MCF 10A (cell line): ENCODE data around the gene BCAS3. TPM values are rescaled to one million over a fixed set of nuclear protein-coding genes. Genes with fewer than 3 reads are reported as not detected.

Experiments
- BruUV-seq: library from RNA; stranded (reverse); fragments of 400-500 nt; replicated peaks from 2 replicates; lab custom pipeline; 2021; lab: Mats Ljungman, UMichigan
- CTCF ChIA-PET: fragments of 300-600 bp; sonication (Branson Sonifier 250); formaldehyde crosslinking; extraction: SDS; loops from one replicate; lab custom pipeline; 2021; ENCODE audit warnings: antibody characterized with exemption, inconsistent platforms; lab: Yijun Ruan, JAX
- POLR2A ChIA-PET: fragments of 300-600, 350-650 bp; sonication (Branson Sonifier 250); formaldehyde crosslinking; extraction: SDS; loops from one replicate; lab custom pipeline; 2020; ENCODE audit warnings: antibody characterized with exemption, inconsistent platforms; lab: Yijun Ruan, JAX
- DNase-seq: peaks from one replicate; pipeline ENCODE4 v3.0.0-alpha.2; 2018; ENCODE audit not compliant: unreplicated experiment
- H3K27ac Mint-ChIP-seq: one replicate; pipeline ENCODE4 v1.8.0; 2022; ENCODE audit warnings: mild to moderate bottlenecking, low read depth, mixed read lengths; ENCODE audit not compliant: unreplicated experiment
- H3K27me3 Mint-ChIP-seq: one replicate; pipeline ENCODE4 v1.8.0; 2022; ENCODE audit warnings: mixed read lengths; ENCODE audit not compliant: insufficient read depth, unreplicated experiment
- H3K36me3 Mint-ChIP-seq: one replicate; pipeline ENCODE4 v1.8.0; 2022; ENCODE audit warnings: mild to moderate bottlenecking, moderate library complexity, mixed read lengths; ENCODE audit not compliant: insufficient read depth, unreplicated experiment
- H3K4me1 Mint-ChIP-seq: one replicate; pipeline ENCODE4 v1.8.0; 2022; ENCODE audit warnings: mixed read lengths; ENCODE audit not compliant: insufficient read depth, unreplicated experiment
- H3K4me3 Mint-ChIP-seq: one replicate; pipeline ENCODE4 v1.8.0; 2022; ENCODE audit warnings: mild to moderate bottlenecking, moderate library complexity, mixed read lengths; ENCODE audit not compliant: unreplicated experiment
- H3K9me3 Mint-ChIP-seq: one replicate; pipeline ENCODE4 v1.8.0; 2022; ENCODE audit warnings: mixed read lengths; ENCODE audit not compliant: unreplicated experiment
- CTCF ChIP-seq: fragments of 200-600 bp; IDR thresholded peaks from one replicate; pipeline ENCODE4 v1.8.0; 2022; ENCODE audit warnings: antibody characterized with exemption, mild to moderate bottlenecking; ENCODE audit not compliant: unreplicated experiment
- intact Hi-C: fragments of 100-400 bp; cut with micrococcal nuclease; formaldehyde crosslinking; loops from 2 replicates; pipeline ENCODE4 v1.14.1; 2022
- total RNA-seq: library from RNA; stranded (reverse); gene quantifications from 2 replicates; pipeline ENCODE4 v1.2.3, GENCODE V29; 2022

The BCAS3 gene
- total RNA-seq, 1 experiment from 2014 or later, result 14.6 TPM

DNA sequence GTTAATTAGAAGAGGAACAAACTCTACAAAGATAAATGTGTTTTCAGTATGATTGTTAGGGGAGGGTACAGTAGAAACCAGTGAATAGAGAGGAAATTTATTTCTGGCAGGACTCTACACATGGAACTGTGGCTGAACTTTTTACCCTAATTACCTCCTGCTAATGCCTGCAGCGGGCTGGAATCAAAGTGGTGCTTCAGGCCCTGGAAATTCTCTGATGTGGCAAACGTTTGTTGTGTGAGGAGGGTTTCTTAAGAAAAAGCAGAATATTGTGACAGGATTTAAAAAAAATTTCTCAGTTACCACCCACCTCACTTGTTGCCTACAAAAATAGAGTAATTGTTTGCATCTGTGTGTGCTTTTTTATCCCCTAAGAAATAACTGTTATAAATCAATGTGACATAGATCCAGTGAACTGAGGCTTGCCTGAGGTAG, 154.5 kb downstream of the BCAS3 start:
- Mint-ChIP-seq H3K36me3 (no peaks in the 10 kb centered on the region), H3K27ac (no peak overlapping the region), H3K4me1 (no peaks in the 10 kb centered on the region), H3K27me3 (no peaks in the 10 kb centered on the region), H3K4me3 (no peak overlapping the region), H3K9me3 (no peaks in the 10 kb centered on the region)
- no peak for TF ChIP-seq CTCF
- intact Hi-C loops, result no loop called here
- DNase-seq, result no peak
- ChIA-PET CTCF (no interaction called here), POLR2A (no interaction called here)
- no TSS peak for BruUV-seq

- Mint-ChIP-seq H3K4me1 (no peaks in the 10 kb centered on the region), H3K4me3 (no peak overlapping the region), H3K9me3 (no peaks in the 10 kb centered on the region), H3K27me3 (no peaks in the 10 kb centered on the region), H3K36me3 (no peaks in the 10 kb centered on the region), H3K27ac (no peak overlapping the region)
- no peak for DNase-seq
- intact Hi-C loops, result no loop called here
- BruUV-seq, result no TSS peak
- no peak for TF ChIP-seq CTCF
- CTCF ChIA-PET, result interaction anchor here (0.7 kb wide), 1 partner anchor 62 kb away, joined by 3 read pairs; no protein-coding TSS in a partner anchor
- POLR2A ChIA-PET, result no interaction called here
Measured at GRCh38 chr17:60832631-60833030, 155.0 kb downstream of the BCAS3 start.

DNA sequence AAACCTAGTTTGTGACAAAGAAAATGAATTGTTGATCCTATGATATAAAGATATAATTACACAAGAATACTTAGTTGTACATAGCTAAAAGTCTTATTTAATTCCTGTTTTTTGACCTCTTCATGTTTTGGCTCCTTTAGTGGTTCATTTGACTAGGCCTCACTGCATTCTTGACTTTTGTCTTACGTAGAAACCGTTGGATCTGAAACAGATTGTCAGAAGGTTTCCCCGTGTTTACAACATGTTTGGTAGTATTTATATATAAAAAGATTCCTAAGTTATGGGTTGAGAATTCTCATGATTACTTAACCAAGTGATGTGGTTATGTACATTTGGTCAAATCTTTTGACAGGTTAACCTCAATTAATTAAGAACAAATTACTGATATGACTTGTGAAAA, 162.8 kb downstream of the BCAS3 start:
- intact Hi-C loops, result no loop called here
- no peaks in the 10 kb centered on the region for H3K9me3 Mint-ChIP-seq
- no peak for DNase-seq
- H3K4me1 Mint-ChIP-seq, result peaks cover 4% of the 10 kb centered on the region
- BruUV-seq, result no TSS peak
- no peak for TF ChIP-seq CTCF
- no peak overlapping the region for H3K4me3 Mint-ChIP-seq
- no peaks in the 10 kb centered on the region for H3K27me3 Mint-ChIP-seq
- POLR2A ChIA-PET, result interaction anchor here (0.6 to 1.2 kb wide), 2 partner anchors 164 to 932 kb away, joined by 4 to 6 read pairs; partner anchors contain the start of gene BCAS3
- CTCF ChIA-PET, result interaction anchor here (0.6 kb wide), 1 partner anchor 60 kb away, joined by 7 read pairs; no protein-coding TSS in a partner anchor
- H3K27ac Mint-ChIP-seq, result no peak overlapping the region
- H3K36me3 Mint-ChIP-seq, result no peaks in the 10 kb centered on the region

DNA sequence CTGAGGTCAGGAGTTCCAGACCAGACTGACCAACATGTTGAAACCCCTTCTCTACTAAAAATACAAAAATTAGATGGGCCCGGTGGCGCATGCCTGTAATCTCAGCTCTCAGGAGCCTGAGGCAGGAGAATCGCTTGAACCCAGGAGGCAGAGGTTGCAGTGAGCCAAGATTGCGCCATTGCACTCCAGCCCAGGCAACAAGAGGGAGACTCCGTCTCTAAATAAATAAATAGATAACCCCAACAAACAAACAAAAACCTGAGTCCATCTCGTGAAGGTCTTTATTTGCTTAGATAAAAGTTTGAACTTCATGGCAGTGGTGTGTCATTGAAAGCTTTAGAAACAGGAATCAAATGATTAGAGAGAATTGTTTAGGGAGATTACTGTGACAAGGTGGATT, 167.4 kb downstream of the BCAS3 start:
- no peak for DNase-seq
- no TSS peak for BruUV-seq
- H3K36me3 Mint-ChIP-seq, result no peaks in the 10 kb centered on the region
- no peak for TF ChIP-seq CTCF
- H3K27me3 Mint-ChIP-seq, result no peaks in the 10 kb centered on the region
- POLR2A ChIA-PET, result interaction anchor here (0.5 kb wide), 1 partner anchor 33 kb away, joined by 3 read pairs; no protein-coding TSS in a partner anchor
- H3K27ac Mint-ChIP-seq, result peak overlapping the region; percentile 84
- H3K9me3 Mint-ChIP-seq, result no peaks in the 10 kb centered on the region
- peaks cover 8% of the 10 kb centered on the region for H3K4me1 Mint-ChIP-seq
- CTCF ChIA-PET, result no interaction called here
- H3K4me3 Mint-ChIP-seq, result no peak overlapping the region
- intact Hi-C loops, result no loop called here
